GM18861 (cell line): ENCODE results near the gene GTF3A.

Experiments
- ATAC-seq: cut with Tn5 transposase; IDR thresholded peaks from one replicate; pipeline ENCODE4 v1.9.1; 2021; ENCODE audit not compliant: unreplicated experiment

Gene GTF3A

GRCh38 chr13:27446986-27447583 is 22.7 kb downstream of the GTF3A start:
- ATAC-seq, result peak; percentile 30

GRCh38 chr13:27448308-27448707 is 23.9 kb downstream of the GTF3A start:
- no peak for ATAC-seq

- ATAC-seq, result no peak
These were observed 24.7 kb downstream of the GTF3A start for GRCh38 chr13:27449081-27449603.

DNA sequence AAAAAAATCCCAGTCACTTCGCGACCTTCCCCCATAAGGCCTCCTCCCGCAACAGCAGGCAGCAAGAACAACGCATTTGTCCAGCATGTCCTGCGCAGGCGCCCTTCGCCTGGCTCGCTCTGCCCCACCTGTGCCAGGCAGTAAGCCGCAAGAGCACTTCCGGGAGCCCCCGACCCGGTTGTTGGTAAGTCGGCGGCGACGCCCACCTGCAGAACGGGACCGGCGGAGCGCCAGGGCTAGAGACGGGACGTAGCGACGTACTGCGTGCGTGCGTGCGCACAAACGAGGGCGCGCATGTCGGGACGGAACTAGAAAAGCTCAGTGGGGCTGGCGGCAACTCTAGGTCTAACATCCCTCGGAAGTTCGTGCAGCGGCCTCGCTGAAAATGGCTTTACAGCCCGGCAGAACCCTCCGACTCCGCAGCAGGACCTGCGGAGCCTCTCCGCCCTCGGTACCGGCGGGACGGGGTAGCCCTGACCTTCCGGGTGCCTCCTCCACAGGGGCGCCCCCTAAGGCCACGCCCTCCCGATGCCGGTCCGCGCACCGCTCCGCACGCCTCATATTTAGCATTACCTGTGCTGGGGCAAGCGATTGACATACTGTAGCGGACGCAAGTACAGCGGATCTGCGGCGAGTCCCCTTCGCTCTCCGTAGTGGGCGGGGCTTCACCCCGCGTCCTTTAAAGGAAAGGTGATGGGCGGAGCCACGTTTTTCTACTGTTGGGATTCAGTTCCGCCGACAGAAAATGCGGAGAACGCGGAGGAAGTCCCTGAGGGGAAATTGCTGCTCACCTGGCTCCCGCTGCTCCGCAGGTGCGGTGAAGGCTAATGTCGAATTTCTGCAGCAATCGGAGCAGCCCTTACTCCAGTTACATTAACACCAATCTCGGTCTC is 25.8 kb downstream of the GTF3A start, which contains the start of gene MTIF3:
TSS of gene MTIF3 (minus strand) at position 629 of the 893 bp plus-strand sequence. CDS start 10,116 bp downstream, outside the sequence.
- ATAC-seq, result peak; percentile 72

DNA sequence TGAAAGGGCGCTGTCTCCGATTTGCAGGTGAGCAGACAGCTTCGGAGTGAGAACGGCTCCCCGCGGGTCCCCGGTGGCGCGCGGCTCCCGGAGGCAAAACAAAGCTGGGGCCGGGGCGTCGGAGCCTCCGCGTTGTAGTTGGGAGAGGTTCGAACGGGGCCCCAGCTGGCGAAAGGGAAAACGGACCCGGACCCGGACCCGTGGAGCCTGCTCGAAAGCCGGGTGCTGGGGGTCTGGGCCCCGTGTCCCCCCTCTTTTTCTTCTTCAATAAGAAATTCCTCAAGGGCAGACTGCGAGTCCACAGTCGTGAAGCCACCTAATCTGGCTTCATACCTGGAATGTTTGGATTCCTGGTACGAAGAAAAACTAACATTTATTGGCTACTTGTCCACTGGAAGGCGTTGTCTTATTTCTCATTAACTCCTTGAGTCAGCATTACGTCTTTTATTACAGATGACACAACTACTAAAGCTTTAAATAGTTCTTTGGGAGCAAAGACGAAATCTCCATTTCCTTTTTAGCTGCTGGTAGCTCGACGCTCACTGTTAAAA is 26.6 kb downstream of the GTF3A start:
- no peak for ATAC-seq

GRCh38 chr13:27455331-27455855 is 31.0 kb downstream of the GTF3A start:
- ATAC-seq, result no peak

GRCh38 chr13:27461940-27462584 is 37.6 kb downstream of the GTF3A start:
- no peak for ATAC-seq

DNA sequence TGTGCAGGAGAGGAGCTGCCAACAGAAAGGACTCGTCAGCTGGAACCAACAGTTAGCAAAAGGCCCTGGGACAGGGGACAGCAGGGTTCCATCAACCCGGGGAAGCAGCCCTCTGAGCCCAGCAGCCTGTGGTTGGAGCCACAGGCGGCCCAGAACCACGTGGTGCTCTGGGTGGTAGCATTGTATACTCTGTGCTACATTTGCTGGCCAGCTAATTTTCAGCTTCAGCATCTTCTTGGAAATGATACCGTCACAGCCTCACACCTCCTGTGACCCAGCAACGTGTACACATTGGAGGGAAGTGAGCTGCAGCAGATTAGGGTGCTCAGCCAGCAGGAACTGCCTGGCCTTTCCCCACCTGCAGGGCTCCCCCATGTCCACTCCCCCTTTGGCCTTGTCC is 39.1 kb downstream of the GTF3A start:
- ATAC-seq, result no peak

- no peak for ATAC-seq
These were observed 41.2 kb downstream of the GTF3A start for GRCh38 chr13:27465611-27466010.

DNA sequence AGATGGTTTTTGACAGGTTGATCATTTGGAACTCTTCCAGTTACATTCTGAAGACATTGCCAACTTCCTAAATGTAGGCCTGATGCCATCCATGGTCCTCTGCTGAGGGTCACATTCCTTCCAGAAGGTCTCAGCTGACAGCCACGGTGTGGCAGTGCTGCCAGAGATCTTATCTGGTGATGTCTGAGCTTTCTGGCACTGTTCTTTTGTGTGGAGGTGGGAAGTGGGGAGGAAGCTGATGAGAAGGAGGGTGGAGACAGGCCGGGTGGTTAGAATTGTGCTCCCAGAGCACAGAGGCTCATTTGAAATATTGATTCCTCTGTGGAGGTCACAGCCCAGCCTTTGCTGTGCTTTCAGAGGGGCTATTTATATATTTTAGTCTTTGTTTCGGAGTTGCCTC is 42.1 kb downstream of the GTF3A start:
- no peak for ATAC-seq

DNA sequence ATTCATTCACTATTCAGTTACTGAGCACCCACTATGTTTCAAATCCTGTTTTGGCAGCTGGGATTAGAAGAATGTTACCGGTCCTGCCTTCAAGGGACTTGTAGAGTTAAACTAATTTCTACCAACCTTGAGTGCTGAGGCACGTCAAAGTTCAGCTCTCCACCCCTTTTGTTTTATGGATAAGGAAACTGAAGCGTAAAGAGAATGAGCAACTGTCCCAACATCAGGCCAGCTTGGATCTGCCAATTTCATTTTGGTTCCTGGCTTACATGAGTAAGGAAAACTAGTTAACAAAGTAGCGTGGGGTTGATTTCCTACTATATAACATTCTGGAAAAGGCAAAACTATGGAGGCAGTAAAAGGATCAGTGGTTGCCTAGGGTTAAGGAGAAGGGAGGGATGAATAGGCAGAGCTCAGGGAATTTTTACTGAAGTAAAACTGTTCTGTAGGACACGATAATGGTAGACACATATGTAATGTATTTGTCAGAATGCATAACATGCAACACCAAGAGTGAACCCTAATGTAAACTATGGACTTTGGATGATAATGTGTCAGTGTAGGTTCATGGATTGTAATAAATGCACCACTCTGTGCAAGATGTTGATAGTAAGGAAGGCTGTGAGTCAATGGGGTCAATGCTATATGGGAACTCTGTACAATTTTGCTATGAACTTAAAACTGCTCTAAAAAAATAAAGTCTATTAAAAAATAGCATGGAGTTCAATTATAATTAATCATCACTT is 45.8 kb downstream of the GTF3A start:
- ATAC-seq, result no peak

DNA sequence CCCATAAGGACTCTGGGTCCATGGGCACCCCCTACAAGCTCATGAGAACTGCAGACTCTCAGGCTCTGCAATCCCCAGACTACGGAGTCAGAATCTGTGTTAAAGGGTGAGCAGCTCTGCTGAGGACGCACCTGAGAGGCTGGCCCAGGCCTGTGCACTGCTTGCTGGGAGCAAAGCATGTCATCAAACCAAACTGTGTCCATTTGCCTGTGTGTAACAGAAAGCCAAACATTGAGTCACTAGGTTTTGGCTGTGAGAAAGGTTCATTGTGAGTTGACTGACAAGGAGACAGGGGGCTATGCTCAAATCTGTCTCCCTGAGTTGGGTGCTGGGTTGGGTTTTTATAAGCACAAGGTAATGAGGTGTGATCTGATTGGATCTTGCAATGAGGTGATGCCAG is 48.0 kb downstream of the GTF3A start:
- ATAC-seq, result no peak

DNA sequence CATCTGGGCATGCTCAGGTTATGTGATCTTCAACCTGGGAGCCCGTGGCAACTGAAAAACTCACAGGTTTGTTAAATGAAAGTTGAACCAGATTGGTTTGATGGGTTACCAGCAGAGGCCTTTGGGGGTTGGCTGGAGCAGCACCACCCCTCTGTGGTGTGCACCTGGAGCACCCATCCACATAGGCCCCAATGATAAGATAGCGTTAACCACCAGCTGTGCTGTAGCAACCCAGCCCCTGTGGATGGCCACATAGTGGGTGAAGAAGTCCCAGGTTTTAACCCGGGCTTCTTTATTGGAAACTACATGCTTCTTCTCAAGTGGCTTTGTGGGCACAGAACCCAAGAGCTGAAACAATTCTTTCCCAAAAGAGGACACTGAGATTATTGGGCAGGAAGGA is 48.5 kb downstream of the GTF3A start:
- ATAC-seq, result no peak

- no peak for ATAC-seq
These were observed 50.4 kb downstream of the GTF3A start for GRCh38 chr13:27474751-27475268.

DNA sequence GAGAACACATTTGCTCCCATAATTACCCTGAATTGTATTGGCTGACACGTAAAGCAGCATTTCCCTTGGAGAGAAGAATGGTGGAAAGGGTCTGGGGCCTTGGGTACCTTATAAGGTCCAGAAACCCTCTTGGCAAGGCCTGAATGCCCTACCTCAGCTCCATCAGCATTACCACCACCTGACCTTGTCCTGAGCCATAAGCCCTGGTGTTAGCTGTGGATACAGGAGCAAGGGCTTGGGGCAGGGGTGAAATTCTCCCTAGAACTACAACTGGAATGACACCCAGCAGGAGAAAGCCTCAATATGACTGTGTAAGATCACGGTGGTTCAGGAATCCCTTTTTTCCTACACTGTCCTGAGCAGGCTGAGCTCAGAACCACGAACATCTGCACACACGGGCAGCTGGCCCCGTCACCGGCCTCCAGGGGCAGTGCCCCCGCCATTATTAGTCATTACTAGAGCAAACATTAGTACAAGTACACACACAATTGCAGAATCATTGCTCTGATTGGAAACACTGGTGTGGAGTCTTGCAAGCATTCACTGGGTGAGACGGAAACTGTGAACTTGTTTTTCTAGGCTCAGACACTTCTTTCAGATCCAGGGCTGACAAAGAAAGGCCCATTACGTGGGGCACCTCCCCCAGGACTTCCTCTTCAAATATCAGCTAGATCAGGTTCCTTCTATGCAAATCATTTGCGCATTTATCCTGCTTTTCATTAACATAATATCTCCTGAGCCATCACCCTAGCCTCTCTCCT is 52.7 kb downstream of the GTF3A start:
- ATAC-seq, result peak; percentile 62

- no peak for ATAC-seq
These were observed 57.3 kb downstream of the GTF3A start for GRCh38 chr13:27481766-27482165.

GRCh38 chr13:27482983-27483382 is 58.6 kb downstream of the GTF3A start:
- peak; percentile 87 for ATAC-seq

DNA sequence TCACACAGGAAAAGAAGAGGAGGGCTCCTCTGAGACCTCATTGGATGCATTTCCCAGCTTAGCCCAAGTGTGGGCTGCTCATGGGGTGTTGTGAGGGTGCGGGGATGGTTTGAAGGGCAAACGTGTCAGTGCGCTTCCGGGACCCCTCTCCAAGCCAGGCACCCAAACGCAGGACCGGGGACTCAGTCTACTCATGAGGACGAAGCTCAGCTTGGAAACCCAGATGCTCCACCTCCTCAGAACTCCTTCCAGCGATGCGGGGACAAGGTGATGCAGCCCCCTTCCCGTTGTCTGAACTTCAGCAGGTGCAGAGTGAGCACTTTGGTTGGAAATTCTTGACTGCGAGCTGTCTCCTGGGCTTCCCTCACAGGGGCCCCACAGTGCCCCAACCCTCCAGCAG is 59.0 kb downstream of the GTF3A start:
- no peak for ATAC-seq
